MCF 10A (cell line): ENCODE results near the gene CTTNBP2NL. TPM values are rescaled to one million over a fixed set of nuclear protein-coding genes. Genes with fewer than 3 reads are reported as not detected.
A peak's percentile ranks its signal among the peaks of the same experiment; 100 is the strongest.
"Not testable (repeated sequence)": the region's sequence is repeated elsewhere in the genome, so short reads cannot be mapped to it uniquely, and the experiment has no call there.

ENCODE experiments used
- BruUV-seq: library from RNA; stranded (reverse); fragments of 400-500 nt; replicated peaks from 2 replicates; lab custom pipeline; 2021; lab: Mats Ljungman, UMichigan
- CTCF ChIA-PET: fragments of 300-600 bp; sonication (Branson Sonifier 250); formaldehyde crosslinking; extraction: SDS; loops from one replicate; lab custom pipeline; 2021; ENCODE audit warnings: antibody characterized with exemption, inconsistent platforms; lab: Yijun Ruan, JAX
- POLR2A ChIA-PET: fragments of 300-600, 350-650 bp; sonication (Branson Sonifier 250); formaldehyde crosslinking; extraction: SDS; loops from one replicate; lab custom pipeline; 2020; ENCODE audit warnings: antibody characterized with exemption, inconsistent platforms; lab: Yijun Ruan, JAX
- DNase-seq: peaks from one replicate; pipeline ENCODE4 v3.0.0-alpha.2; 2018; ENCODE audit not compliant: unreplicated experiment
- H3K27ac Mint-ChIP-seq: one replicate; pipeline ENCODE4 v1.8.0; 2022; ENCODE audit warnings: mild to moderate bottlenecking, low read depth, mixed read lengths; ENCODE audit not compliant: unreplicated experiment
- H3K27me3 Mint-ChIP-seq: one replicate; pipeline ENCODE4 v1.8.0; 2022; ENCODE audit warnings: mixed read lengths; ENCODE audit not compliant: insufficient read depth, unreplicated experiment
- H3K36me3 Mint-ChIP-seq: one replicate; pipeline ENCODE4 v1.8.0; 2022; ENCODE audit warnings: mild to moderate bottlenecking, moderate library complexity, mixed read lengths; ENCODE audit not compliant: insufficient read depth, unreplicated experiment
- H3K4me1 Mint-ChIP-seq: one replicate; pipeline ENCODE4 v1.8.0; 2022; ENCODE audit warnings: mixed read lengths; ENCODE audit not compliant: insufficient read depth, unreplicated experiment
- H3K4me3 Mint-ChIP-seq: one replicate; pipeline ENCODE4 v1.8.0; 2022; ENCODE audit warnings: mild to moderate bottlenecking, moderate library complexity, mixed read lengths; ENCODE audit not compliant: unreplicated experiment
- H3K9me3 Mint-ChIP-seq: one replicate; pipeline ENCODE4 v1.8.0; 2022; ENCODE audit warnings: mixed read lengths; ENCODE audit not compliant: unreplicated experiment
- CTCF ChIP-seq: fragments of 200-600 bp; IDR thresholded peaks from one replicate; pipeline ENCODE4 v1.8.0; 2022; ENCODE audit warnings: antibody characterized with exemption, mild to moderate bottlenecking; ENCODE audit not compliant: unreplicated experiment
- intact Hi-C: fragments of 100-400 bp; cut with micrococcal nuclease; formaldehyde crosslinking; loops from 2 replicates; pipeline ENCODE4 v1.14.1; 2022
- total RNA-seq: library from RNA; stranded (reverse); gene quantifications from 2 replicates; pipeline ENCODE4 v1.2.3, GENCODE V29; 2022

CTTNBP2NL gene
- total RNA-seq, 1 experiment from 2014 or later = 48.8 TPM

GRCh38 chr1:112389689-112390088 is 6.3 kb upstream of the CTTNBP2NL start:
- intact Hi-C loops = loop anchor here (1.0 to 2.0 kb wide), 3 partner anchors 283 to 415 kb away; partner anchors contain the start of gene RHOC
- no peak overlapping the region for H3K27ac Mint-ChIP-seq
- H3K36me3 Mint-ChIP-seq = no peaks in the 10 kb centered on the region
- H3K27me3 Mint-ChIP-seq = peaks cover 3% of the 10 kb centered on the region
- no peak overlapping the region for H3K4me3 Mint-ChIP-seq
- POLR2A ChIA-PET = interaction anchor here (0.7 to 1.8 kb wide), 3 partner anchors 16 to 526 kb away, joined by 3 to 5 read pairs (median 4); no protein-coding TSS in a partner anchor
- no peaks in the 10 kb centered on the region for H3K9me3 Mint-ChIP-seq
- H3K4me1 Mint-ChIP-seq = peaks cover 21% of the 10 kb centered on the region
- CTCF ChIA-PET = interaction anchor here (0.5 to 5.3 kb wide), 14 partner anchors 8 to 403 kb away, joined by 3 to 191 read pairs (median 4); no protein-coding TSS in a partner anchor
- BruUV-seq = no TSS peak
- DNase-seq = no peak
- TF ChIP-seq CTCF = no peak

DNA sequence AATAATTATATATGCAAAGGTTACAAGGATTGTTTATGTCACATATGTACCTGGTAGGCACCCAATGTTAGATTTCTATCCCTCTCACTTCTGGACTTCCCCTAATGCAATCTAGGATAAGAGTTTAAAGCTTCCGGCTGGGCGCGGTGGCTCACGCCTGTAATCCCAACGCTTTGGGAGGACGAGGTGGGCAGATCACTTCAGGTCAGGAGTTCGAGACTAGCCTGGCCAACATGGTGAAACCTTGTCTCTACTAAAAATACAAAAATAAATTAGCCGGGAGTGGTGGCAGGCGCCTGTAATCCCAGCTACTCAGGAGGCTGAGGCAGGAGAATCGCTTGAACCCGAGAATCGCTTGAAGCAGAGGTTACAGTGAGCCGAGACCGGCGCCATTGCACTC is 5.7 kb upstream of the CTTNBP2NL start:
- intact Hi-C loops = loop anchor here (1.0 to 2.0 kb wide), 3 partner anchors 282 to 414 kb away; partner anchors contain the start of gene RHOC
- not testable (repeated sequence) for DNase-seq, H3K36me3 Mint-ChIP-seq, H3K27me3 Mint-ChIP-seq, H3K9me3 Mint-ChIP-seq, BruUV-seq
- Mint-ChIP-seq H3K27ac (peak overlapping the region; percentile 11), H3K4me3 (peak overlapping the region; percentile 75), H3K4me1 (peaks cover 26% of the 10 kb centered on the region)
- ChIA-PET POLR2A (interaction anchor here (0.6 to 5.2 kb wide), 10 partner anchors 15 to 317 kb away, joined by 3 to 57 read pairs (median 8); partner anchors contain the start of genes CAPZA1, MOV10, RHOC and ST7L), CTCF (interaction anchor here (0.5 to 5.3 kb wide), 40 partner anchors 9 to 1409 kb away, joined by 3 to 191 read pairs (median 5); partner anchors contain the start of genes PPM1J and RHOC)

- DNase-seq = peak; percentile 95
- H3K4me1 Mint-ChIP-seq = peaks cover 33% of the 10 kb centered on the region
- BruUV-seq = no TSS peak
- peak overlapping the region; percentile 11 for H3K27ac Mint-ChIP-seq
- no peaks in the 10 kb centered on the region for H3K27me3 Mint-ChIP-seq
- H3K36me3 Mint-ChIP-seq = no peaks in the 10 kb centered on the region
- intact Hi-C loops = loop anchor here (1.0 to 2.0 kb wide), 3 partner anchors 282 to 414 kb away; partner anchors contain the start of gene RHOC
- H3K9me3 Mint-ChIP-seq = no peaks in the 10 kb centered on the region
- CTCF ChIA-PET = interaction anchor here (0.6 to 5.3 kb wide), 62 partner anchors 9 to 1409 kb away, joined by 3 to 191 read pairs (median 5); partner anchors contain the start of genes MOV10, PPM1J and RHOC
- POLR2A ChIA-PET = interaction anchor here (0.6 to 5.2 kb wide), 18 partner anchors 8 to 324 kb away, joined by 3 to 57 read pairs (median 4); partner anchors contain the start of genes CAPZA1, MOV10, PPM1J and RHOC
- peak; percentile 75 for TF ChIP-seq CTCF
- peak overlapping the region; percentile 75 for H3K4me3 Mint-ChIP-seq
Measured at GRCh38 chr1:112390775-112391602, 5.0 kb upstream of the CTTNBP2NL start.

GRCh38 chr1:112391603-112391940 is 4.4 kb upstream of the CTTNBP2NL start:
- no peak overlapping the region for H3K27ac Mint-ChIP-seq
- POLR2A ChIA-PET = interaction anchor here (0.7 to 5.2 kb wide), 14 partner anchors 8 to 323 kb away, joined by 3 to 57 read pairs (median 5); partner anchors contain the start of genes CAPZA1, MOV10, PPM1J and RHOC
- peaks cover 33% of the 10 kb centered on the region for H3K4me1 Mint-ChIP-seq
- BruUV-seq = no TSS peak
- DNase-seq = no peak
- CTCF ChIA-PET = interaction anchor here (0.6 to 5.3 kb wide), 49 partner anchors 9 to 637 kb away, joined by 3 to 191 read pairs (median 5); partner anchors contain the start of genes MOV10, PPM1J and RHOC
- intact Hi-C loops = loop anchor here (2.0 kb wide), 2 partner anchors 281 to 413 kb away; no protein-coding TSS in a partner anchor
- no peaks in the 10 kb centered on the region for H3K9me3 Mint-ChIP-seq
- no peaks in the 10 kb centered on the region for H3K27me3 Mint-ChIP-seq
- TF ChIP-seq CTCF = no peak
- H3K4me3 Mint-ChIP-seq = peak overlapping the region; percentile 75
- no peaks in the 10 kb centered on the region for H3K36me3 Mint-ChIP-seq
